Right cardiac atrium (tissue), 5 donors: ENCODE results near the gene UIMC1. TPM values are rescaled to one million over a fixed set of nuclear protein-coding genes. Genes with fewer than 3 reads are reported as not detected.

ENCODE experiments used
- ATAC-seq, 2 donors: fragments of 200-7000 bp; cut with Tn5 transposase; one replicate each; pipeline versions ENCODE4 v1.8.0 to v1.9.1; 2020; ENCODE audit warnings: moderate library complexity in 2 of 2, mild to moderate bottlenecking in 1 of 2
- DNase-seq, 3 donors: peaks; one replicate each; pipeline ENCODE4 v3.0.0-alpha.2; 2020
- H3K27ac ChIP-seq: one replicate; pipeline ENCODE4 v1.5.1; 2013; ENCODE audit warnings: mild to moderate bottlenecking, low read length, control low read depth, moderate library complexity
- H3K27me3 ChIP-seq: one replicate; pipeline ENCODE4 v1.6.1; 2013; ENCODE audit not compliant: control insufficient read depth, insufficient read depth
- H3K4me1 ChIP-seq: one replicate; pipeline ENCODE4 v1.6.1; 2013; ENCODE audit warnings: low read length; ENCODE audit not compliant: control insufficient read depth, insufficient read depth
- H3K4me3 ChIP-seq: one replicate; pipeline ENCODE4 v1.5.1; 2013; ENCODE audit warnings: low read length, control low read depth
- H3K9me3 ChIP-seq: one replicate; pipeline ENCODE4 v1.6.1; 2013; ENCODE audit warnings: low read length; ENCODE audit not compliant: control insufficient read depth
- WGBS: extraction: QIAGEN DNeasy Blood & Tissue Kit; methylation state at CpG from one replicate; pipeline ENCODE4 v1.1.7; 2013; 5-methylcytosine and 5-hydroxymethylcytosine counted together
- intact Hi-C, 4 donors: fragments of 100-400 bp; cut with DNase I; formaldehyde crosslinking; loops; one replicate each; pipeline versions ENCODE4 v1.11.0 to v1.14.0; 2022 to 2023
- polyA plus RNA-seq: library from polyadenylated mRNA; stranded (reverse); fragments of 200-250 nt; gene quantifications from one replicate; pipeline ENCODE4 v1.2.3, GENCODE V29; 2013
- total RNA-seq, 4 donors: library from RNA; stranded (reverse); fragmentation: NEBNext Ultra II Directional; extraction: Animal tissue kit (Norgen Biotek cat#: 25700); gene quantifications; one replicate each; pipeline ENCODE4 v1.2.1, GENCODE V29; 2021
- donor health status: healthy with polysubstance abuse.
- donor health status: DM: no; HTN: yes; CAD: no.
- donor health status: DM: no; HTN: no; CAD: no.
- donor health status: DM: no; HTN: yes; CAD: no; lungs with severe emphysema.
- donor health status: DM: yes; HTN: yes; CAD: no.

UIMC1 gene
- total and polyA plus RNA-seq, 5 donors: 15.3 to 37.6 (median 29.4) TPM

DNA sequence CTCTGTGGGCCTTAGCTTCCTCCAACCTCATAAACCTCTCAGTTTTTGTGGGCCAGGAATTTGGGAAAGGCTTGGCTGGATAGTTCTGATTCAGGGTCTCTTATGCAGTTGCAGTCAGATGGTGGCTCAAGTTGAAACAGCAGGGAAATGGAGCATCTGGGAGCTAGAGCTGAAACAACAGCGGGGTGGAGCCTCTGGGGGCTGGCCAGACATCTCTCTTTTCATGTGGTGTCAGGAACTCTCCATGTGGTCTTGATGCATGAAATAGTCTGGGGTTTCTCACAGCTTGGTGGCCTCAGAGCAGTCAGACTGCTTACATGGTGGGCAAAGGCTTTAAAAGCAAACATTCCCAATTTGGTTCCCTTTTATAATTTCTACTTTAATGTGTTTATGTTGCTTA is 29.4 kb upstream of the UIMC1 start:
- DNase-seq (no peak), ATAC-seq (no peak)
- 71% methylated on average over 1 of the region's 1 CpG for WGBS
- H3K9me3 ChIP-seq: no peaks in the 10 kb centered on the region
- no peak overlapping the region for H3K27ac ChIP-seq
- peaks cover 5% of the 10 kb centered on the region for H3K4me1 ChIP-seq
- intact Hi-C loops: no loop called here
- no peaks in the 10 kb centered on the region for H3K27me3 ChIP-seq
- no peak overlapping the region for H3K4me3 ChIP-seq

DNA sequence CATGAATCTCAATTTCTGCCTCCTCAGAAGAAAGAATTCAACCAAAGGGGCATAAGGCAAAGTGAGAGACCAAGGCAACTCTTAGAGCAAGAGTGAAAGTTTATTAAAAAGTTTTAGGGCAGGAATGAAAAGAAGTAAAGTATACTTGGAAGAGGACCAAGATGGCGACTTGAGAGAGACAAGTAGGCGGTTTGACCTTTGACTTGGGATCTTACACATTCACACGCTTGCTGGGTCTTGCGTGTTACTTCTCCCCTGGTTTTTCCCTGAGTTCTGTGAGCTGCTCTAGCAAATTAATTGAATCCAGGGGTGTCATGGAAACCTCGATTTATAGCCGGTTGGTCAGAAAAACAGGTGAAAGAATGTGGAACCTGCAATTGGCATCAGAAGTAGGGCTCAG is 22.9 kb upstream of the UIMC1 start:
- Histone ChIP-seq H3K4me1 (no peaks in the 10 kb centered on the region), H3K4me3 (no peak overlapping the region), H3K27ac (no peak overlapping the region), H3K27me3 (no peaks in the 10 kb centered on the region), H3K9me3 (no peaks in the 10 kb centered on the region)
- 96% methylated on average over 6 of the region's 6 CpGs for WGBS
- DNase-seq (no peak), ATAC-seq (no peak)
- intact Hi-C loops: no loop called here

DNA sequence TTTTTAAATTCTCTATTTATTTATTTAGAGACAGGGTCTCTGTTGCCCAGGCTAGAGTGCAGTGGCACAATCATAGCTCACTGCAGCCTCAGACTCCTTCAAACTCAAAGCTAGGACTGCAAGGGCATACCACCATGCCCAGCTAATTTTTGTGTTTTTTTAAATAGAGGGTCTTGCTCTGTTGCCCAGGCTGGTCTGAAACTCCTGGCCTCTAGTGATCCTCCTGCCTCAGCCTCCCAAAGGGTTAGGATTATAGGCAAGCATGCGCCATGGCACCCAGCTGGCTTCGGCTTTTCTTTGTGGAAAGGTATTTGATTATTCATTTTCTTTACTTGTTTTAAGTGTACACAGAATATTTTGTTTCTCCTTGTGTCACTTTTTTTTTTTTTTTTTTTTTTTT is 21.1 kb upstream of the UIMC1 start:
- Histone ChIP-seq H3K27ac (no peak overlapping the region), H3K4me3 (no peak overlapping the region), H3K27me3 (no peaks in the 10 kb centered on the region), H3K9me3 (no peaks in the 10 kb centered on the region), H3K4me1 (peaks cover 5% of the 10 kb centered on the region)
- DNase-seq (no peak), ATAC-seq (no peak)
- WGBS: 98% methylated on average over 2 of the region's 2 CpGs
- intact Hi-C loops: no loop called here

DNA sequence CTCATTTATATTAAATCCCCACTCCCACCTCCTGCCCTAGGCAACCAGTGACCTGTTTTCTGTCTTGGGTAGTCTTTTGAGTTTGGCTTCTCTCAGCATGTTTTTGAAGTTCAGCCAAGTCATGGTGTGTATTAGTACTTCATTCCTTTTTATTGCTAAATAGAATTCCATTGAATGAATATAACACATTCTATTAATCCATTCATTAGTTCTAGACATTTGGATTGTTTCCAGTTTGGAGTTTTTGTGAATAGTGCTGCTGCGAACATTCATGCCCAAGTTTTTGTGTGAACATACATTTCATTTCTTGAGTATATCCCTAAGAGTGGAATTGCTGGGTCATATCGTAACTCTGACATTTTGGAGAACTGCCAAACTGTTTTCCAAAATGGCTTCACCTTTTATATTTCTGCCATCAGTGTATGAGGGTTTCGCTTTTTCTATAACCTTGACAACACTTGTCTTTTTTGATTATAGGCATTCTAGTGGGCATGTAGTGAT is 18.6 kb upstream of the UIMC1 start:
- no peaks in the 10 kb centered on the region for H3K27me3 ChIP-seq
- intact Hi-C loops: no loop called here
- 75% methylated on average over 3 of the region's 3 CpGs for WGBS
- no peaks in the 10 kb centered on the region for H3K9me3 ChIP-seq
- peaks cover 5% of the 10 kb centered on the region for H3K4me1 ChIP-seq
- H3K4me3 ChIP-seq: no peak overlapping the region
- no peak for ATAC-seq
- no peak overlapping the region for H3K27ac ChIP-seq
- DNase-seq: no peak

DNA sequence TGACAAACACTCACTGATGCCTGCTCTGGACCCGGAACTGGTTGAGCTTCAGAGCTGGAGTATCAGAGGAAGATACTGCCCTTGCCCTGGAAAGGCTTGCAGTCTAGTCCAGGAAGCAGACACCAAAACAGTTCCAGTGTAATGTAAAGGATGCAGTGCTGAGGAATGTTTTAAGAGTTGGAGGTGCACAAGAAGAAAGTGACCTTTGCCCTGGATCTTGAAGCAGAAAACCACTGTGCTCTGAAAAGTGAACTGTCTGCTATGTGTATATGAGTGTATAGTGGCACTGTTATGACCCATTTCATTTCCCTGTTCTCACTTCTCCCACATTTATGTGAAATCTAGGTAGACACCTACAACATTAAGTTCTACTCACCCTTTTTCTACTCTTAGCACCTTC is 18.0 kb upstream of the UIMC1 start:
- DNase-seq (no peak), ATAC-seq (no peak)
- H3K4me1 ChIP-seq: peaks cover 5% of the 10 kb centered on the region
- 100% methylated on average over 1 of the region's 1 CpG for WGBS
- no peak overlapping the region for H3K4me3 ChIP-seq
- no peak overlapping the region for H3K27ac ChIP-seq
- intact Hi-C loops: no loop called here
- no peaks in the 10 kb centered on the region for H3K27me3 ChIP-seq
- no peaks in the 10 kb centered on the region for H3K9me3 ChIP-seq

DNA sequence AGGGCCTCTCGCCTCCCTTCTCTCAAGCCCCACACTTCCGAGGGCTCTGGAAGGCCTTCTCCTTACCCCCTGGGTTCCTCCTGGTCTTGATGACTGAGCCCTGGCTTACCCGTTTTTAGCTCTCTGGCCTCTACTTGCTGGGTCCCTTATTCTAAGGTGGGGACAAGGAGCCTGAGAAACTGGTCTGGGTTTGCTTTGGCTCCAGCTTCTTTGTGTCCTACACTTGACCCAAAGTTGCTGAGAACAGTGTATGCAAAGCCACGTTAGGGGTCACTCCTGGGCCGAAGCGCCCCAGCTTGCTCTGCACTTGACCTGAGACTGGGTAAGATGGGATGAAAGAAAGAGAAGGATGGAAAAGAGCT is 16.7 kb upstream of the UIMC1 start:
- Histone ChIP-seq H3K27ac (peak overlapping the region; percentile 58), H3K4me3 (peak overlapping the region; percentile 65), H3K4me1 (peaks cover 5% of the 10 kb centered on the region), H3K27me3 (no peaks in the 10 kb centered on the region), H3K9me3 (no peaks in the 10 kb centered on the region)
- intact Hi-C loops: no loop called here
- DNase-seq (no peak), ATAC-seq (peak in 1 of 2 donors; percentile 8)
- 18% methylated on average over 6 of the region's 6 CpGs for WGBS

DNA sequence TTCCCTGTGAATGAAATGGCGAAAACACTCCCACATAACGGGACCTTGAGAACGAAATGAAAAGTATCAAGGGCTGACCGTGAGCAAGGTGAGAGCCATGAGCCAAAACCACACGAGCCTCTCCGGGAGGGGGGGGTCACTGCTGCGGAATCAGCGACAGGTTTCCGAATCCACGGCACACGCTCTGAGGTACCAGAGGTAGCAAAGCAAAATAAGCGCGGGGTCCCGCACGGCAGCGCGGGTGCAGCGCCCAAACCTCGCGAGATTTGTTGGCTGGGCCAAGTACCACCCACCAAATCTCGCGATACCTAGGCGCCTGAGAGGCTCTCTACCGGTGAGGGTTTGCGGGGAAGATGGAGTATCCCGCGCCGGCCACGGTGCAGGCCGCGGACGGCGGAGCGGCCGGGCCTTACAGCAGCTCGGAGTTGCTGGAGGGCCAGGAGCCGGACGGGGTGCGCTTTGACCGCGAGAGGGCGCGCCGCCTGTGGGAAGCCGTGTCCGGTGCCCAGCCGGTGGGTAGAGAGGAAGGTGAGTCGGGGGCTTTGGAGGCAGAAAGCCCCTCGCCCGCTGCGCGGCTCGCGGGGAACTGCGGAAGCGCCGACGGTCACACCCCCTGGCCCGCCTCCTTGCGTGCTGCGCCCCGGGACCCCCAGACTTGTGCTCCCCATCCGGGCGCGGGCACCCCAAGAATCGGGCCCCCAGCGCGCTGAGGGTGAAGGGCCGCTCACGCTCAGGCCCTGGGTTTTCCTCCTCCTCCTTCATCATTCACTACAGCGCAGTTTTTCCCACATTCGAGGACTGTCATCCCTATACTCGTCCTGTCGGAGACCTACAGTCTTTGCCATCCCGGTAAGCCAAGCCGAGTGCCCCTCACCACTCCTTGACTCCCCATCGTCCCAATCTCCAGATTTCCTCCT is 16.1 kb upstream of the UIMC1 start, which contains the start of gene ZNF346:
Gene ZNF346, plus strand, starts transcription at position 311 of the 917 bp plus-strand sequence. Its CDS starts 43 bp downstream, at position 354.
- H3K4me1 ChIP-seq: peaks cover 5% of the 10 kb centered on the region
- intact Hi-C loops: no loop called here
- WGBS: under 1% methylated on average over 77 of the region's 77 CpGs

DNA sequence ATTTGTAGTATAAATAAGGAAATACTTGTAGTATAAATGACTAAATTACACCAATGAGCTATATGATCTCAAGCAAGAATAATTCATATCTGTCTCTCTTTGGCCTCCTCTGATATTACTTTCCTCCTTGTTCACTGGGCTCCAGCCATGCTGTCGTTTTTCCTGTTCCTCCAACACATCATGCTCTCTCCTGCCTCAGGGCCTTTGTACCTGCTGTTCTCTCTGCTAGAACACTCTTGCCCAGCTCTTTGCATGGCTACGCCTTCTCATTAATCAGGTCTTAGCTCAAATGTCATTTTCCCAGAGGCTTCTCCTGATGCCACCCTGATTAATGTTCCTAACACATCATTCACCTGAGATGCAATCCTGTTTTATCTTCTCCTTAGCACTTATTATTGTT is 13.5 kb upstream of the UIMC1 start:
- WGBS: 96% methylated on average over 2 of the region's 2 CpGs

More for the DNA sequence above, 16.1 kb upstream of the UIMC1 start, which contains the start of gene ZNF346:
- Histone ChIP-seq H3K9me3 (no peaks in the 10 kb centered on the region), H3K27me3 (no peaks in the 10 kb centered on the region), H3K4me3 (peak within 1 kb of the TSS; percentile 65), H3K27ac (peak within 1 kb of the TSS; percentile 65)
- peak; percentile 94 to 96 for ATAC-seq
- peak; percentile 93 to 96 (median 95) for DNase-seq

DNA sequence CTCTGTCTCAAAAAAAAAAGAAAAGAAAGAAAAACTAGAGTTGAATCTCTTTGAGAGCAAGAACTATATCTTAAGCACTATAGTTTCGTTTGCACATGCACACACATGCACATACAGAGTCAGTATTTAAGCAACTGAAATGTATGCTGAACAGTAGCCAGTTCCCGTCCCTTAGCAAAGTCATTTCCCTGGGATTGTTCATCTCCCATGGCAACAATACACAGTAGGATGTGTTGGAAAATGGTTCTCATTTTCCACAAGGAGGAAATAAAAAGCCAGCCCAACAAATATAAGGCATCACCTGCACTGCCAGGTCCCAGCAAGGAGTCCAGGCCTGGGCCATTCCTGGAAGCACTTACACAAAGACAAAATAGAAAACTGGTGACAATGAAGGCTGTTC is 11.8 kb upstream of the UIMC1 start:
- intact Hi-C loops: no loop called here
- Histone ChIP-seq H3K9me3 (no peaks in the 10 kb centered on the region), H3K27ac (no peak overlapping the region), H3K27me3 (no peaks in the 10 kb centered on the region), H3K4me1 (peaks cover 2% of the 10 kb centered on the region), H3K4me3 (no peak overlapping the region)
- 81% methylated on average over 2 of the region's 2 CpGs for WGBS
- DNase-seq (no peak), ATAC-seq (no peak)

More for the DNA sequence above, 13.5 kb upstream of the UIMC1 start:
- DNase-seq (no peak), ATAC-seq (no peak)
- no peaks in the 10 kb centered on the region for H3K9me3 ChIP-seq
- no peak overlapping the region for H3K4me3 ChIP-seq
- intact Hi-C loops: no loop called here
- H3K27ac ChIP-seq: no peak overlapping the region
- no peaks in the 10 kb centered on the region for H3K27me3 ChIP-seq
- peaks cover 5% of the 10 kb centered on the region for H3K4me1 ChIP-seq

DNA sequence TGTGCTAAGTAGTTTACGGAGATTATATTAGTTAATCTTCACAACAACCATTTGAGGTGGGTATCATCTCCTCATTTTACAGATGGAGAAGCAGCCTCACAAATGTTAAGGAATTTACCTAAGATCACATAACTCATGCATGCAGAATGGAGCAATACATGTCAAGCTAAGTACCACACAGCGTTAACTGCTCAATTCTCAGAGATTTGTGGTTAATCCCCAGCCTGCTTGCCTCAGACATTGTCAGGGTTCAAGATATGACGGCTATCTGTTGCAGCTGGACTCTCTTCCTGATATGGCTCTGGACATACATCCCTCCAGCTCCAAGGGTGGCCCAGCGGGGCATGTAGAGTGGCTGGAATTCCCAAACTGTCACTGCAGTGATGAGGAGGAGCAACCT is 8.6 kb upstream of the UIMC1 start:
- 81% methylated on average over 4 of the region's 4 CpGs for WGBS
- H3K9me3 ChIP-seq: no peaks in the 10 kb centered on the region
- intact Hi-C loops: no loop called here
- no peak for DNase-seq
- H3K27ac ChIP-seq: no peak overlapping the region
- no peaks in the 10 kb centered on the region for H3K4me1 ChIP-seq
- no peak for ATAC-seq
- H3K4me3 ChIP-seq: no peak overlapping the region
- H3K27me3 ChIP-seq: no peaks in the 10 kb centered on the region

DNA sequence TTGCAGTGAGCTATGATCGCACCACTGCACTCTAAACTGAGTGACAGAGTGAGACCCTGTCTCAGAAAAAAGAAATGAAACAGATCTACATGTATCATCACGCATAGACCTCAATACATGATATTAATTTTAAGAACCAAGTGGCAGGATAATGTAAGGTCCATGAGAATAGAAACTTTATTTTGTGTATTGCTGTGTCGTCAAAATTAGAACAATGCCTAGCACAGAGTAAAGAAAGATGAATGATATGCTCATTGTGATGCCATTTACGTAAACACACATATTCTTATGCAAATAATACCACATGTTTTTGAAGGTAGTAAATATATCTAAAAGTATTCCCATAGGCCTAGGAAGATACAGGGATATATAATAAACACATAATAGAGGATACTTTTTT is 3.6 kb upstream of the UIMC1 start:
- Histone ChIP-seq H3K27me3 (no peaks in the 10 kb centered on the region), H3K4me3 (no peak overlapping the region), H3K4me1 (no peaks in the 10 kb centered on the region), H3K9me3 (no peaks in the 10 kb centered on the region), H3K27ac (no peak overlapping the region)
- ATAC-seq (no peak), DNase-seq (no peak)
- intact Hi-C loops: no loop called here
- WGBS: 96% methylated on average over 4 of the region's 4 CpGs
